Stomach (tissue), 4 donors: ENCODE results near the gene PLPP1.

Experiments used
- POLR2AphosphoS5 ChIP-seq, 3 donors: sonication (generic); formaldehyde crosslinking; IDR thresholded peaks; one replicate each; pipeline ENCODE4 v1.6.1; 2016; ENCODE audit warnings: antibody characterized with exemption in 3 of 3
- TF ChIP-seq, protein P1 (sequence below), 7 experiments: fragments of 450-650 bp in 4 of 7; fragments of 200-600 bp in 3 of 7; sonication (generic) in 3 of 7; IDR thresholded peaks; one replicate each; pipeline ENCODE4 v1.5.1; 2016 to 2019; ENCODE audit warnings: antibody characterized with exemption in 7 of 7, control low read depth in 2 of 7, mild to moderate bottlenecking in 1 of 7

DNA sequence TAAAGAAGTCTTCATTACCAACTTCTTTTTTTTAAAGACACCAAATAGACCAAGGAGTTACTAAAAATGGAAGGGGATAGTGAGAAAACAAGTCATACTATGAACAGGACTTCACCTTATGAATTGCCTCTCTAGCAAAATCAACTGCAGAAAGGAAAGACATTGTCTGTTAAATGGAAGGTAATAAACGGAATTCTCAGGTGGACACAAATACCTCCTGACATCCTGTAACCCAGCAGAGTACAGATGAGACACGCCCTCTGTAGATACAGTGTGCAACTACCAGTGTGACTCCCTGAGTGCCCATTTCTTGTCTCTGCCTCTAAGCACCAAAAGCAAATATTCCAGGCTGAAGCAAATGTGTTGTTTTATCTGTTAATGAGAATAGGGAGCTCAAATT, 12.2 kb upstream of the PLPP1 start:
- TF ChIP-seq, protein P1, sequence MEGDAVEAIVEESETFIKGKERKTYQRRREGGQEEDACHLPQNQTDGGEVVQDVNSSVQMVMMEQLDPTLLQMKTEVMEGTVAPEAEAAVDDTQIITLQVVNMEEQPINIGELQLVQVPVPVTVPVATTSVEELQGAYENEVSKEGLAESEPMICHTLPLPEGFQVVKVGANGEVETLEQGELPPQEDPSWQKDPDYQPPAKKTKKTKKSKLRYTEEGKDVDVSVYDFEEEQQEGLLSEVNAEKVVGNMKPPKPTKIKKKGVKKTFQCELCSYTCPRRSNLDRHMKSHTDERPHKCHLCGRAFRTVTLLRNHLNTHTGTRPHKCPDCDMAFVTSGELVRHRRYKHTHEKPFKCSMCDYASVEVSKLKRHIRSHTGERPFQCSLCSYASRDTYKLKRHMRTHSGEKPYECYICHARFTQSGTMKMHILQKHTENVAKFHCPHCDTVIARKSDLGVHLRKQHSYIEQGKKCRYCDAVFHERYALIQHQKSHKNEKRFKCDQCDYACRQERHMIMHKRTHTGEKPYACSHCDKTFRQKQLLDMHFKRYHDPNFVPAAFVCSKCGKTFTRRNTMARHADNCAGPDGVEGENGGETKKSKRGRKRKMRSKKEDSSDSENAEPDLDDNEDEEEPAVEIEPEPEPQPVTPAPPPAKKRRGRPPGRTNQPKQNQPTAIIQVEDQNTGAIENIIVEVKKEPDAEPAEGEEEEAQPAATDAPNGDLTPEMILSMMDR (IDR thresholded peaks at IDR 0.05), result peak in 2 of 7 experiments; percentile 7 to 15
- TF ChIP-seq POLR2AphosphoS5 (IDR thresholded peaks at IDR 0.05), result no peak
